Measurements from ENCODE around the gene SCUBE3. TPM values are rescaled to one million over a fixed set of nuclear protein-coding genes. Genes with fewer than 3 reads are reported as not detected.

The SCUBE3 gene
- total and polyA plus RNA-seq, 2 of the 13 experiments (the other 11 are each of a cell fraction or from before 2014, with no cell fraction given), result not detected

GRCh38 chr6:35224720-35225119, 11.0 kb downstream of the SCUBE3 start (continued):
- TF ChIP-seq KIAA2018 (CRISPR knock-in tag; IDR thresholded peaks at IDR 0.05; ENCODE audit: borderline replicate concordance) (no peak), ZNF234 (CRISPR knock-in tag; conservative IDR thresholded peaks at IDR 0.05) (no peak), SP140L (CRISPR knock-in tag; IDR thresholded peaks at IDR 0.05; ENCODE audit: borderline replicate concordance) (no peak), ZNF329 (CRISPR knock-in tag; IDR thresholded peaks at IDR 0.05; ENCODE audit: low read depth) (no peak), SP1 (IDR thresholded peaks at IDR 0.05) (no peak), SP1 (CRISPR knock-in tag; IDR thresholded peaks at IDR 0.05) (no peak), ZBTB33 (CRISPR knock-in tag; IDR thresholded peaks at IDR 0.05) (no peak)
